Forelimb muscle (tissue), 1 donor: ENCODE data around the gene KRT222. TPM values are rescaled to one million over a fixed set of nuclear protein-coding genes. Genes with fewer than 3 reads are reported as not detected.

Experiments used
- DNase-seq: peaks from one replicate; pipeline ENCODE4 v3.0.0-alpha.2; 2013; ENCODE audit warnings: low read depth
- polyA plus RNA-seq: library from polyadenylated mRNA; unstranded; fragments of 120-200 nt; gene quantifications from one replicate; pipeline ENCODE4 v1.2.1, GENCODE V29; 2013; ENCODE audit not compliant: insufficient read length

Gene KRT222
- polyA plus RNA-seq, 1 donor = 0.13 TPM

- DNase-seq = no peak
Measured at GRCh38 chr17:40658396-40658795, 6.6 kb downstream of the KRT222 start.

GRCh38 chr17:40651939-40652338, 13.0 kb downstream of the KRT222 start:
- DNase-seq = no peak

- DNase-seq = no peak
Measured at GRCh38 chr17:40648384-40648968, 16.5 kb downstream of the KRT222 start.

GRCh38 chr17:40647624-40648383, 17.2 kb downstream of the KRT222 start, which contains the start of gene SMARCE1:
SMARCE1 (minus strand) TSS chr17:40647818; CDS start chr17:40645802, 2,016 bp downstream.
- DNase-seq = peak; percentile 40

GRCh38 chr17:40646791-40647623, 18.0 kb downstream of the KRT222 start:
- DNase-seq = no peak

GRCh38 chr17:40645943-40646342, 19.0 kb downstream of the KRT222 start:
- DNase-seq = no peak

GRCh38 chr17:40645291-40645690, 19.7 kb downstream of the KRT222 start:
- DNase-seq = no peak

GRCh38 chr17:40637931-40638330, 27.0 kb downstream of the KRT222 start:
- no peak for DNase-seq

- no peak for DNase-seq
Measured at GRCh38 chr17:40633871-40634270, 31.1 kb downstream of the KRT222 start.

GRCh38 chr17:40632216-40632615, 32.8 kb downstream of the KRT222 start:
- DNase-seq = no peak

- no peak for DNase-seq
Measured at GRCh38 chr17:40629842-40630241, 35.1 kb downstream of the KRT222 start.

GRCh38 chr17:40625311-40625710, 39.7 kb downstream of the KRT222 start:
- DNase-seq = no peak

GRCh38 chr17:40623419-40624210, 41.4 kb downstream of the KRT222 start:
- no peak for DNase-seq

- no peak for DNase-seq
Measured at GRCh38 chr17:40622509-40622928, 42.5 kb downstream of the KRT222 start.

GRCh38 chr17:40621578-40621977, 43.4 kb downstream of the KRT222 start:
- DNase-seq = no peak

- DNase-seq = no peak
Measured at GRCh38 chr17:40621019-40621418, 44.0 kb downstream of the KRT222 start.

- no peak for DNase-seq
Measured at GRCh38 chr17:40618754-40619625, 46.0 kb downstream of the KRT222 start.

GRCh38 chr17:40617678-40618240, 47.2 kb downstream of the KRT222 start:
- DNase-seq = no peak

GRCh38 chr17:40616592-40616991, 48.4 kb downstream of the KRT222 start:
- no peak for DNase-seq

GRCh38 chr17:40615841-40616476, 49.0 kb downstream of the KRT222 start:
- no peak for DNase-seq
